ENCODE results near the gene BTBD9.

GRCh38 chr6:38319256-38320212 lies 320.2 kb downstream of the BTBD9 start:
- TF ChIP-seq CTCF (IDR thresholded peaks at IDR 0.05 in 4 of 5, conservative IDR thresholded peaks at IDR 0.05 in 1 of 5) (no peak), POLR2A (IDR thresholded peaks at IDR 0.05) (no peak)
